Measurements from ENCODE around the gene C18orf32.
"Not testable (repeated sequence)": the region's sequence is repeated elsewhere in the genome, so short reads cannot be mapped to it uniquely, and the experiment has no call there.

GRCh38 chr18:49474935-49475334 is 12.1 kb downstream of the C18orf32 start:
- TF ChIP-seq CTCF, POLR2A (IDR thresholded peaks at IDR 0.05): not testable (repeated sequence)
